IMR-90 (cell line): Measurements from ENCODE around the gene SOD2. TPM values are rescaled to one million over a fixed set of nuclear protein-coding genes. Genes with fewer than 3 reads are reported as not detected.

Experiments
- ATAC-seq: fragments of 200-7000 bp; cut with Tn5 transposase; 2 replicates; pipeline ENCODE4 v1.9.1; 2020; ENCODE audit warnings: low read depth, mild to moderate bottlenecking, moderate library complexity
- BruUV-seq: library from RNA; stranded (reverse); fragments of 400-500 nt; replicated peaks from 2 replicates; lab custom pipeline; 2021; lab: Mats Ljungman, UMichigan
- CTCF ChIA-PET: fragments of 300-600 bp; formaldehyde crosslinking; extraction: SDS; loops from one replicate; lab custom pipeline; 2021; ENCODE audit warnings: antibody characterized with exemption; lab: Yijun Ruan, JAX
- POLR2A ChIA-PET: fragments of 300-600 bp; sonication (Branson Sonifier 250); formaldehyde crosslinking; loops from one replicate; lab custom pipeline; 2022; ENCODE audit warnings: antibody characterized with exemption; ENCODE audit not compliant: unreplicated experiment; lab: Charles Lee
- DNase-seq: peaks from one replicate; pipeline ENCODE4 v3.0.0; 2013
- H2AFZ ChIP-seq: replicated peaks from 2 replicates; pipeline ENCODE3; 2013; ENCODE audit warnings: low read length, mild to moderate bottlenecking; ENCODE audit not compliant: poor library complexity
- H2AK5ac ChIP-seq: 2 replicates; pipeline ENCODE4 v1.6.1; 2013; ENCODE audit warnings: low read depth, low read length, inconsistent platforms
- H2AK9ac ChIP-seq: replicated peaks from 2 replicates; pipeline ENCODE3; 2013; ENCODE audit warnings: mild to moderate bottlenecking, low read depth, low read length, moderate library complexity; ENCODE audit not compliant: poor library complexity
- H2BK120ac ChIP-seq: 2 replicates; pipeline ENCODE4 v1.6.1; 2013; ENCODE audit warnings: low read depth, low read length, inconsistent platforms
- H2BK15ac ChIP-seq: 3 replicates; pipeline ENCODE4 v1.6.1; 2013; ENCODE audit warnings: low read depth, low read length, inconsistent platforms
- H2BK20ac ChIP-seq: 2 replicates; pipeline ENCODE4 v1.6.1; 2013; ENCODE audit warnings: low read depth, mild to moderate bottlenecking, inconsistent platforms, low read length, moderate library complexity
- H2BK5ac ChIP-seq: 2 replicates; pipeline ENCODE4 v1.6.1; 2013; ENCODE audit warnings: mild to moderate bottlenecking, low read depth, low read length, inconsistent platforms; ENCODE audit not compliant: poor library complexity, severe bottlenecking
- H3K14ac ChIP-seq: replicated peaks from 2 replicates; pipeline ENCODE4 v1.6.1; 2013; ENCODE audit warnings: low read depth, low read length, inconsistent platforms
- H3K18ac ChIP-seq: 2 replicates; pipeline ENCODE4 v1.6.1; 2013; ENCODE audit warnings: low read depth, low read length, control low read depth
- H3K23ac ChIP-seq: 2 replicates; pipeline ENCODE4 v1.6.1; 2013; ENCODE audit warnings: low read depth, low read length, inconsistent platforms
- H3K27ac ChIP-seq: 2 replicates; pipeline ENCODE4 v1.5.1; 2013; ENCODE audit warnings: mild to moderate bottlenecking, control low read depth, low read length; ENCODE audit not compliant: insufficient read depth
- H3K27me3 ChIP-seq: 2 replicates; pipeline ENCODE4 v1.6.1; 2013; ENCODE audit warnings: low read length; ENCODE audit not compliant: control insufficient read depth, insufficient read depth
- H3K36me3 ChIP-seq: 2 replicates; pipeline ENCODE4 v1.6.1; 2013; ENCODE audit warnings: low read length, mixed read lengths; ENCODE audit not compliant: control insufficient read depth, insufficient read depth
- H3K4ac ChIP-seq: 2 replicates; pipeline ENCODE4 v1.6.1; 2013; ENCODE audit warnings: low read depth, low read length, inconsistent platforms
- H3K4me1 ChIP-seq: 2 replicates; pipeline ENCODE4 v1.6.1; 2013; ENCODE audit warnings: low read length, mixed read lengths; ENCODE audit not compliant: control insufficient read depth, insufficient read depth
- H3K4me2 ChIP-seq: 2 replicates; pipeline ENCODE4 v1.6.1; 2013; ENCODE audit warnings: low read depth, mild to moderate bottlenecking, control low read depth, low read length, moderate library complexity
- H3K4me3 ChIP-seq: 2 replicates; pipeline ENCODE4 v1.5.1; 2013; ENCODE audit warnings: low read depth, mild to moderate bottlenecking, control low read depth, low read length, moderate library complexity; ENCODE audit not compliant: insufficient read depth
- H3K56ac ChIP-seq: 2 replicates; pipeline ENCODE4 v1.6.1; 2013; ENCODE audit warnings: low read length, inconsistent platforms; ENCODE audit not compliant: insufficient read depth; ENCODE audit errors: extremely low read depth
- H3K79me1 ChIP-seq, 2 experiments: 2 replicates each; pipeline ENCODE4 v1.6.1; 2013; ENCODE audit warnings: low read length in 2 of 2, inconsistent platforms in 1 of 2, low read depth in 1 of 2
- H3K9ac ChIP-seq: 2 replicates; pipeline ENCODE4 v1.6.1; 2013; ENCODE audit warnings: low read depth, low read length, control low read depth
- H3K9me1 ChIP-seq: 2 replicates; pipeline ENCODE4 v1.6.1; 2013; ENCODE audit warnings: low read length, inconsistent platforms; ENCODE audit not compliant: insufficient read depth
- H3K9me3 ChIP-seq: 2 replicates; pipeline ENCODE4 v1.6.1; 2013; ENCODE audit warnings: low read length; ENCODE audit not compliant: control insufficient read depth, insufficient read depth
- H4K20me1 ChIP-seq: 2 replicates; pipeline ENCODE4 v1.6.1; 2013; ENCODE audit warnings: low read length, inconsistent platforms; ENCODE audit not compliant: insufficient read depth
- H4K5ac ChIP-seq: 2 replicates; pipeline ENCODE4 v1.6.1; 2013; ENCODE audit warnings: mild to moderate bottlenecking, low read depth, low read length, control low read depth
- H4K8ac ChIP-seq, 2 experiments: 2 replicates each; pipeline ENCODE4 v1.6.1; 2013; ENCODE audit warnings: low read depth in 2 of 2, low read length in 2 of 2, control low read depth in 1 of 2, inconsistent platforms in 1 of 2
- H4K91ac ChIP-seq: 2 replicates; pipeline ENCODE4 v1.6.1; 2013; ENCODE audit warnings: low read depth, low read length, inconsistent platforms; ENCODE audit not compliant: insufficient read depth
- BHLHE40 ChIP-seq: fragments of 150-350 bp; IDR thresholded peaks from 2 replicates; pipeline ENCODE4 v1.6.1; 2016; ENCODE audit warnings: mild to moderate bottlenecking, low read depth, low read length
- CEBPB ChIP-seq: IDR thresholded peaks from 2 replicates; pipeline ENCODE4 v1.6.1; 2012; ENCODE audit warnings: low read depth, low read length, improper control_type of control experiment
- CHD1 ChIP-seq: IDR thresholded peaks from 2 replicates; pipeline ENCODE4 v1.6.1; 2012; ENCODE audit warnings: low read depth, low read length, improper control_type of control experiment
- CTCF ChIP-seq: conservative IDR thresholded peaks from 2 replicates; pipeline ENCODE4 v1.5.1; 2012; ENCODE audit warnings: mild to moderate bottlenecking, low read depth, low read length, improper control_type of control experiment
- FOS ChIP-seq: fragments of 150-350 bp; IDR thresholded peaks from 2 replicates; pipeline ENCODE4 v1.6.1; 2016; ENCODE audit warnings: low read depth, low read length
- MAFK ChIP-seq: IDR thresholded peaks from 2 replicates; pipeline ENCODE4 v1.6.1; 2012; ENCODE audit warnings: low read depth, low read length, improper control_type of control experiment
- MAZ ChIP-seq: IDR thresholded peaks from 2 replicates; pipeline ENCODE4 v1.6.1; 2012; ENCODE audit warnings: low read depth, mild to moderate bottlenecking, low read length, improper control_type of control experiment, moderate library complexity, borderline replicate concordance
- MXI1 ChIP-seq: IDR thresholded peaks from 2 replicates; pipeline ENCODE4 v1.6.1; 2012; ENCODE audit warnings: low read depth, mild to moderate bottlenecking, low read length, moderate library complexity, borderline replicate concordance
- NFE2L2 ChIP-seq: fragments of 150-350 bp; IDR thresholded peaks from 2 replicates; pipeline ENCODE4 v1.6.1; 2016; ENCODE audit warnings: low read depth, mild to moderate bottlenecking, low read length
- RAD21 ChIP-seq: IDR thresholded peaks from 2 replicates; pipeline ENCODE4 v1.6.1; 2012; ENCODE audit warnings: low read length, improper control_type of control experiment
- RCOR1 ChIP-seq: IDR thresholded peaks from 2 replicates; pipeline ENCODE4 v1.6.1; 2012; ENCODE audit warnings: mild to moderate bottlenecking, low read length, improper control_type of control experiment; ENCODE audit not compliant: insufficient replicate concordance
- SMC3 ChIP-seq: fragments of 150-350 bp; IDR thresholded peaks from 2 replicates; pipeline ENCODE4 v1.6.1; 2016; ENCODE audit warnings: low read depth, mild to moderate bottlenecking, antibody characterized with exemption, low read length, moderate library complexity
- USF2 ChIP-seq: fragments of 150-350 bp; IDR thresholded peaks from 2 replicates; pipeline ENCODE4 v1.6.1; 2017; ENCODE audit warnings: mild to moderate bottlenecking, antibody characterized with exemption, low read length, low read depth
- WGBS, 2 experiments: methylation state at CpG; one replicate each; pipeline versions ENCODE4 v1.1.5 to v1.1.7; 2013; ENCODE audit warnings: missing lambda C conversion rate in 2 of 2; ENCODE audit not compliant: insufficient read length in 1 of 2; ENCODE audit errors: extremely low coverage in 2 of 2; 5-methylcytosine and 5-hydroxymethylcytosine counted together
- dilution Hi-C: fragments of 300-500 bp; cut with HindIII; formaldehyde crosslinking; loops from one replicate; pipeline ENCODE4 v1.14.3; 2018; ENCODE audit warnings: low sequenced_read_pairs; ENCODE audit not compliant: unreplicated experiment
- in situ Hi-C: fragments of 300-500 bp; cut with MboI; formaldehyde crosslinking; loops from 3 replicates; pipeline ENCODE4 v1.14.3; 2019; ENCODE audit warnings: low sequenced_read_pairs, inconsistent platforms, mixed read lengths
- intact Hi-C: fragments of 100-400 bp; cut with micrococcal nuclease; formaldehyde crosslinking; loops from 2 replicates; pipeline ENCODE4 v1.10.0; 2022
- polyA plus RNA-seq, 3 experiments: library from polyadenylated mRNA; depleted of rRNA; stranded (reverse); fragments of >200 nt; gene quantifications; 2 replicates each; pipeline ENCODE4 v1.2.3, GENCODE V29; 2012; ENCODE audit warnings: low replicate concordance in 1 of 3
- total RNA-seq: library from RNA; depleted of rRNA; stranded (reverse); fragments of >200 nt; gene quantifications from 2 replicates; pipeline ENCODE4 v1.2.3, GENCODE V29; 2012

SOD2 gene
- total and polyA plus RNA-seq, 2 of the 4 experiments (the other 2 are of a cell fraction), result 173 to 243 TPM

GRCh38 chr6:159681191-159681880 lies 11.7 kb downstream of the SOD2 start:
- ATAC-seq (no peak), DNase-seq (no peak)
- H2BK5ac ChIP-seq, result peak overlapping the region; percentile 94
- TF ChIP-seq MAZ (no peak), MAFK (no peak), NFE2L2 (no peak), FOS (no peak), MXI1 (no peak), SMC3 (no peak), BHLHE40 (no peak), CTCF (no peak), USF2 (no peak), RAD21 (no peak), CHD1 (no peak), RCOR1 (no peak), CEBPB (no peak)
- H2AFZ ChIP-seq, result no peak overlapping the region
- dilution Hi-C loops (no loop called here), intact Hi-C loops (no loop called here), in situ Hi-C loops (loop anchor here (25.0 kb wide), 1 partner anchor 281 kb away; the partner anchor contains the start of gene IGF2R)
- H3K4me3 ChIP-seq, result no peak overlapping the region
- BruUV-seq, result TSS peak; percentile 68
- H3K27ac ChIP-seq, result peak overlapping the region; percentile 90
- H3K23ac ChIP-seq, result 0 out of 2 replicates have a peak overlapping the region, but pooled peaks have one; percentile 6
- H4K8ac ChIP-seq, result peak overlapping the region in 1 of 2 experiments; percentile 62; a peak in 3 of 4 replicates
- no peak overlapping the region for H2AK9ac ChIP-seq
- no peak overlapping the region for H3K4me2 ChIP-seq
- peak overlapping the region; percentile 85 for H2BK120ac ChIP-seq
- H3K56ac ChIP-seq, result peak overlapping the region; percentile 21; the same call in 1 of the 2 replicates
- H2BK20ac ChIP-seq, result peak overlapping the region; percentile 75
- H4K5ac ChIP-seq, result peak overlapping the region; percentile 70
- peak overlapping the region; percentile 47; the same call in 1 of the 2 replicates for H2AK5ac ChIP-seq
- H3K18ac ChIP-seq, result peak overlapping the region; percentile 74
- H3K9me3 ChIP-seq, result no peaks in the 10 kb centered on the region
- no peaks in the 10 kb centered on the region for H3K27me3 ChIP-seq
- no peak overlapping the region; the same call in none of the 2 replicates for H3K9ac ChIP-seq
- peak overlapping the region; percentile 38; the same call in 1 of the 2 replicates for H3K14ac ChIP-seq
- peaks cover 13% of the 10 kb centered on the region for H3K9me1 ChIP-seq
- POLR2A ChIA-PET, result interaction anchor here (1.0 to 1.2 kb wide), 2 partner anchors 20 to 108 kb away, joined by 3 to 9 read pairs; partner anchors contain the start of gene TCP1
- H4K20me1 ChIP-seq, result no peaks in the 10 kb centered on the region
- peaks cover 41% of the 10 kb centered on the region for H3K36me3 ChIP-seq
- WGBS, 2 experiments, result no CpG with 5 or more reads among the region's 10 CpGs
- peaks cover 20 to 44% of the 10 kb centered on the region in 2 experiments for H3K79me1 ChIP-seq
- H3K4ac ChIP-seq, result peak overlapping the region; percentile 79
- peak overlapping the region; percentile 85 for H2BK15ac ChIP-seq
- CTCF ChIA-PET, result interaction anchor here (0.8 to 1.5 kb wide), 2 partner anchors 10 to 507 kb away, joined by 3 to 5 read pairs; no protein-coding TSS in a partner anchor
- peak overlapping the region; percentile 47 for H4K91ac ChIP-seq
- peaks cover 24% of the 10 kb centered on the region for H3K4me1 ChIP-seq
